ENCODE results near the gene TBXA2R. TPM values are rescaled to one million over a fixed set of nuclear protein-coding genes. Genes with fewer than 3 reads are reported as not detected.

Gene TBXA2R
- total RNA-seq (2012; rRNA removed), result 0.28 and 0.36 TPM in 2 replicates
- 2.3 and 3.6 TPM in 2 replicates for polyA plus RNA-seq (2012; rRNA removed)
- polyA plus RNA-seq (2012; cell fraction: cytosol; rRNA removed), result 2.4 and 4.4 TPM in 2 replicates
- polyA plus RNA-seq (2012; cell fraction: nucleus; rRNA removed; ENCODE audit: low replicate concordance), result 1.2 and 4.5 TPM in 2 replicates
- percentile 25 among the genes with signal in this experiment for Bru-seq, nascent RNA
- percentile 29 among the genes with signal in this experiment for BruChase-seq, experiment 1, labeled RNA remaining after a 6-hour chase
- BruChase-seq, experiment 2, labeled RNA remaining after a 2-hour chase, result percentile 26 among the genes with signal in this experiment
- long read RNA-seq, partial matches to known transcripts, result 0 of 4 reads
- long read RNA-seq, other reads (novel, unspliced or antisense), result 0 of 4 reads

GRCh38 chr19:3606690-3607289 is at the start of gene TBXA2R:
TBXA2R (minus strand) TSS chr19:3606875; CDS start chr19:3600634, 6,241 bp downstream.
- in situ Hi-C loops (cut with MboI; ENCODE audit: low sequenced_read_pairs), result loop anchor here (25.0 kb wide), 1 partner anchor 294 kb away; no protein-coding TSS in a partner anchor
- Histone ChIP-seq H2BK120ac (ENCODE audit: low read depth, low read length) (0 out of 2 replicates have a peak within 1 kb of the TSS, but pooled peaks have one; percentile 32), H3K4ac (ENCODE audit: low read depth, low read length) (peak within 1 kb of the TSS; percentile 89), H3K9me1 (ENCODE audit: insufficient read depth, low read length) (0 out of 2 replicates have a peak, but pooled peaks cover 6% of the 10 kb centered on the region), H3K36me3 (ENCODE audit: control insufficient read depth, insufficient read depth, low read length) (peaks cover 15% of the 10 kb centered on the region), H4K91ac (ENCODE audit: insufficient read depth, low read depth, low read length) (peak within 1 kb of the TSS; percentile 56), H3K79me1 (ENCODE audit: low read depth in 1 of 2, low read length in 2 of 2) (peaks cover 7 to 17% of the 10 kb centered on the region in 2 experiments), H2BK15ac (ENCODE audit: low read depth, low read length) (peak within 1 kb of the TSS; percentile 32; the same call in 1 of the 3 replicates), H3K18ac (ENCODE audit: low read depth, low read length) (no peak within 1 kb of the TSS), H2BK5ac (ENCODE audit: low read depth, low read length, poor library complexity, severe bottlenecking) (peak within 1 kb of the TSS; percentile 62), H3K27me3 (ENCODE audit: control insufficient read depth, insufficient read depth, low read length) (no peaks in the 10 kb centered on the region), H3K9me3 (ENCODE audit: control insufficient read depth, insufficient read depth, low read length) (no peaks in the 10 kb centered on the region), H2AK5ac (ENCODE audit: low read depth, low read length) (peak within 1 kb of the TSS; percentile 96), H3K14ac (replicated peaks; ENCODE audit: low read depth, low read length) (peak within 1 kb of the TSS; percentile 92), H3K56ac (ENCODE audit: extremely low read depth, insufficient read depth, low read length) (no peak within 1 kb of the TSS), H3K4me1 (ENCODE audit: control insufficient read depth, insufficient read depth, low read length) (peaks cover 11% of the 10 kb centered on the region), H2AK9ac (replicated peaks; ENCODE audit: low read depth, low read length, poor library complexity) (peak within 1 kb of the TSS; percentile 98), H4K5ac (ENCODE audit: low read depth, low read length) (peak within 1 kb of the TSS; percentile 77), H3K27ac (ENCODE audit: insufficient read depth, low read length) (peak within 1 kb of the TSS; percentile 59), H3K23ac (ENCODE audit: low read depth, low read length) (peak within 1 kb of the TSS; percentile 85; the same call in 1 of the 2 replicates), H3K4me2 (ENCODE audit: low read depth, low read length) (peak within 1 kb of the TSS; percentile 85), H4K8ac (ENCODE audit: low read depth in 2 of 2, low read length in 2 of 2) (peak within 1 kb of the TSS; percentile 92 to 94), H2BK20ac (ENCODE audit: low read depth, low read length) (no peak within 1 kb of the TSS), H4K20me1 (ENCODE audit: insufficient read depth, low read length) (no peaks in the 10 kb centered on the region), H2AFZ (replicated peaks; ENCODE audit: low read length, poor library complexity) (peak within 1 kb of the TSS; percentile 98), H3K9ac (ENCODE audit: low read depth, low read length) (peak within 1 kb of the TSS; percentile 61), H3K4me3 (ENCODE audit: insufficient read depth, low read depth, low read length) (peak within 1 kb of the TSS; percentile 56)
- dilution Hi-C loops (cut with HindIII; ENCODE audit: low sequenced_read_pairs, unreplicated experiment), result no loop called here
- ChIA-PET CTCF (no interaction called here), POLR2A (ENCODE audit: unreplicated experiment) (no interaction called here)
- ATAC-seq (ENCODE audit: low read depth) (peak; percentile 95), DNase-seq (peak; percentile 43)
- no TSS peak for BruUV-seq (replicated peaks)
- TF ChIP-seq MAFK (IDR thresholded peaks at IDR 0.05; ENCODE audit: low read depth, low read length) (no peak), MAZ (IDR thresholded peaks at IDR 0.05; ENCODE audit: borderline replicate concordance, low read depth, low read length) (peak; percentile 65; the same call in 1 of the 2 replicates)
- no CpG with 5 or more reads among the region's 46 CpGs for WGBS, 2 experiments (ENCODE audit: extremely low coverage in 2 of 2, insufficient read length in 1 of 2)
- intact Hi-C loops (cut with micrococcal nuclease), result no loop called here
